Bone marrow (tissue), 2 donors: Measurements from ENCODE around the gene GAGE2A.
"Not testable (repeated sequence)": the region's sequence is repeated elsewhere in the genome, so short reads cannot be mapped to it uniquely, and the experiment has no call there.

ENCODE experiments used
- DNase-seq, 2 donors: peaks; one replicate each; lab custom pipeline; 2025; lab: John Stamatoyannopoulos, UW

GAGE2A gene

GRCh38 chrX:49589196-49589595, at the start of gene GAGE2A:
Gene GAGE2A (plus strand): TSS chrX:49589496. CDS start chrX:49590651, 1,155 bp downstream.
- DNase-seq, result not testable (repeated sequence)

- not testable (repeated sequence) for DNase-seq
Measured at GRCh38 chrX:49541433-49541832, 47.9 kb upstream of the GAGE2A start, which contains the start of gene GAGE12D. Gene GAGE12D (plus strand): TSS chrX:49541733. CDS start chrX:49542888, 1,155 bp downstream.

- DNase-seq, result not testable (repeated sequence)
Measured at GRCh38 chrX:49550989-49551388, 38.3 kb upstream of the GAGE2A start, which contains the start of gene GAGE12E. Gene GAGE12E (plus strand): TSS chrX:49551289. CDS start chrX:49552444, 1,155 bp downstream.

- DNase-seq, result not testable (repeated sequence)
Measured at GRCh38 chrX:49560542-49560941, 28.8 kb upstream of the GAGE2A start, which contains the start of gene GAGE12F. Gene GAGE12F (plus strand): TSS chrX:49560842. CDS start chrX:49561997, 1,155 bp downstream.

GRCh38 chrX:49568728-49569127, 20.6 kb upstream of the GAGE2A start:
- DNase-seq, result not testable (repeated sequence)

- not testable (repeated sequence) for DNase-seq
Measured at GRCh38 chrX:49569152-49569551, 20.1 kb upstream of the GAGE2A start.

- DNase-seq, result not testable (repeated sequence)
Measured at GRCh38 chrX:49570100-49570499, 19.2 kb upstream of the GAGE2A start, which contains the start of gene GAGE12G. Gene GAGE12G (plus strand): TSS chrX:49570400. CDS start chrX:49571555, 1,155 bp downstream.

GRCh38 chrX:49579649-49580048, 9.6 kb upstream of the GAGE2A start, which contains the start of gene GAGE12H:
Gene GAGE12H (plus strand): TSS chrX:49579949. CDS start chrX:49581104, 1,155 bp downstream.
- DNase-seq, result not testable (repeated sequence)

GRCh38 chrX:49589769-49590478, 628 bp downstream of the GAGE2A start:
- not testable (repeated sequence) for DNase-seq

GRCh38 chrX:49590488-49590887, 1.2 kb downstream of the GAGE2A start:
- not testable (repeated sequence) for DNase-seq

GRCh38 chrX:49598720-49599119, 9.4 kb downstream of the GAGE2A start, which contains the start of gene GAGE1:
Gene GAGE1 (plus strand): TSS chrX:49599020. CDS start chrX:49600175, 1,155 bp downstream.
- not testable (repeated sequence) for DNase-seq

- no peak for DNase-seq
Measured at GRCh38 chrX:49610718-49611310, 21.5 kb downstream of the GAGE2A start.

GRCh38 chrX:49618574-49618973, 29.3 kb downstream of the GAGE2A start:
- no peak for DNase-seq

GRCh38 chrX:49627086-49627777, 37.9 kb downstream of the GAGE2A start:
- DNase-seq, result no peak

- no peak for DNase-seq
Measured at GRCh38 chrX:49644991-49645637, 55.8 kb downstream of the GAGE2A start.
